Glomerular endothelial cell (primary cell): ENCODE results near the gene SORCS1. TPM values are rescaled to one million over a fixed set of nuclear protein-coding genes. Genes with fewer than 3 reads are reported as not detected.

Experiments
- DNase-seq: peaks from one replicate; pipeline ENCODE4 v3.0.0-alpha.2; 2011; ENCODE audit warnings: low read depth, low spot score; ENCODE audit errors: extremely low read depth
- total RNA-seq: library from RNA; depleted of rRNA; stranded (reverse); fragments of >200 nt; gene quantifications from 2 replicates; pipeline ENCODE4 v1.2.3, GENCODE V29; 2015

The SORCS1 gene
- total RNA-seq, 1 donor from 2014 or later = not detected

DNA sequence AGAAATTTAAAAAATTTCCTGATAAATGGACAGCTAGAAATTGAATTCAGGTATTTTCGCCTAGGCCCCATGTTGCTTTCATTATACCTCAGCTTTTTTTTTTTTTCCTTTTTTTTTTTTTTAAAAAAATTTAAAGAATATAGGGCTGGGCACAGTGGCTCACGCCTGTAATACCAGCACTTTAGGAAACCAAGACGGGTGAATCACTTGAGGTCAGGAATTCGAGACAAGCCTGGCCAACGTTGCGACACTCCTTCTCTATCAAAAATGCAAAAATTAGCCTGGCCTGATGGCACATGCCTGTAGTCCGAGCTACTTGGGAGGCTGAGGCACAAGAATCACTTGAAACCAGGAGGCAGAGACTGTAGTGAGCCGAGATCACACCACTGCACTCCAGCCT lies 334.0 kb downstream of the SORCS1 start:
- no peak for DNase-seq

GRCh38 chr10:106830006-106830405 lies 334.5 kb downstream of the SORCS1 start:
- DNase-seq = no peak

DNA sequence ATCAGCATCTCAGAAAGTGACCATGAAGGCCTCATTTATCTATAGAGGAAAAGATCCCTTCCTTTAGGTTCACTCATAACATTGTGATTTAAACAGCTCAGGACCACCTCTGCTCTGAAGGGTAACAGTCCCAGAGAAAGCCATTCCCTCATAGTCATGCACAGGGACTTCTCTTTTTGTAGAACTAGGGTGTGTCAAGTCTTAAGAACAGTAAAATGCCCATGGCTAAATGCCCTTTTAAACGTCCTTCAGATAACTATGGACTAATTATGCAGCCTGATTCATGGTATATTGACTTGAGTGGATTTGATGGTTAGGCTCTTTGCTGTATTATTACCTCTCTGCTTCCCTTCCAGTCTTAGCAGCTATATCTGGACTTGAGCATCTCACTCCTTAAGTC lies 337.8 kb downstream of the SORCS1 start:
- DNase-seq = no peak

DNA sequence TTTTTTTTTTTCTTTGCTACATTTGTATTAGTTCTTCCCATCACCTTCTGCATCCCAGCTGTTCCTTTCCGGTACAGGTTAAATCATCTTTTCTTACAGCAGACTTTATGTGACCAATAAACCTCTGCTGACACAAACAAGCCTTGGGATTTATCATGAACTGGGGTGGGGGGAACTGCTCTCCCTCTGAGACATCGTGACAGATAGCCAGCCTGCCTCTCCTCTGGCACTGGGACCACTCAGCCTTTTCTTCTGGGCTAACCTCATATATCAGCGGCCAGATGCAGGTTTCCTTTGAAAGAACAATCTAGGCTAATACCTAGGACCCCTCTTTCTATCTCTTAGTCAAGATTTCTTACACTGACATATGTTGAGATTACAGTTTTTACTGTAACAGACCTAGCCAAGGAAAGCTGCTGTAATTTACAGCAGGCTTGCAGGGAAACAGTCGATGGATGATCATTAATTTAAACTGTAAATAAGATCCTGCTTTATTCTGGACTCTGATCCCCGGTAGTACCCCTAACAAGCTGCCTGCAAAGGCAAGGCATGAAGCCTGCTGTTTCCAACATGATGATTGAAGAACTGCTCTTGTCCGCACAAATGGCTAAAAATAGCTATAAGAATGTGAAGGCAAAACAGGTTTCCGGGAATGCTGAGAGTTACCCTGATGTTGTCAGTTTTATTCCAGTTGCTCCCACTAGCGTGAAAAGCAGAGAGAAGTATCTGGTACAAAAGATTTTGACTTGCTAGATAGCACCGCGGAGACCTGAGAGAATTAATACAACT lies 338.7 kb downstream of the SORCS1 start:
- DNase-seq = no peak

DNA sequence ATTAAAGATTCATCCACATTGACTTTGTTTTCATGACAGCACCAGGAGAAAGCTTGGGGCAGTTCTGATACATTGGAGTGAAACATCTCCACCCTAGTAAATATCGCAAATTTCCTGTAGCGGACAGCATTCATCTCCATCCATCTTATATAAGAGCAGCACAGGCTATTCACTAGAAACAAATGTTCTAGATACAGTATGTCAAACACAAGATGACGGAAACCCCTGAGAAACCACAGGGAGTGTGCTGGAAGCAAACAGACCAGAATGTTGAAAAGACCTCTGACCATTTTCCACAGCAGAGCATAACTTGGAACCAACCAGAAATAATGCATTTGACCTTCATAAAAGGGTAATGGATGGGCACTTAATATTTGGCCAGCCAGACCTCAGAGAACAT lies 343.9 kb downstream of the SORCS1 start:
- DNase-seq = no peak

GRCh38 chr10:106819490-106819889 lies 345.0 kb downstream of the SORCS1 start:
- no peak for DNase-seq

- DNase-seq = no peak
Measured at GRCh38 chr10:106816318-106817085, 348.0 kb downstream of the SORCS1 start.

GRCh38 chr10:106815427-106816043 lies 349.0 kb downstream of the SORCS1 start:
- DNase-seq = no peak

- DNase-seq = no peak
Measured at GRCh38 chr10:106804992-106805582, 359.4 kb downstream of the SORCS1 start.

- no peak for DNase-seq
Measured at GRCh38 chr10:106802949-106803348, 361.6 kb downstream of the SORCS1 start.

- DNase-seq = no peak
Measured at GRCh38 chr10:106799776-106800175, 364.7 kb downstream of the SORCS1 start.

DNA sequence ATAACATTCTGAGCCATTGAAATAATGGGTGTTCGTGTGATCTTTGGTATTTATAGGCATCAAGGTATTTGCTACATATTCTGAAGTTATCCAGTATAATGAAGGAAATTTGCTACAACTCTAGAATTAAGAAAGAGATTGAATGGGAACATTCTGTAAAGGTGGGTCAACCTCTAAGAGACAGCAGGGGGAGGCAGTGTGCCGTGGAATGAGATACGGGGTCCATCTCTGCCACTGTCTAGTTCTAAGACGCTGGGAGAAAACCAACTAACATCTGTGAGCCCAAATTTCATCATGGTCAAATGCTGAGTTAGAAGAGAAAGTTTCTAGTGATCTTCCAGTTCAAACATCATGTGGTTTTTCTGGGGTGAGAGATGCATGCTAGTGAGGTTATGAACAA lies 368.9 kb downstream of the SORCS1 start:
- no peak for DNase-seq

GRCh38 chr10:106793617-106794016 lies 370.9 kb downstream of the SORCS1 start:
- DNase-seq = no peak

DNA sequence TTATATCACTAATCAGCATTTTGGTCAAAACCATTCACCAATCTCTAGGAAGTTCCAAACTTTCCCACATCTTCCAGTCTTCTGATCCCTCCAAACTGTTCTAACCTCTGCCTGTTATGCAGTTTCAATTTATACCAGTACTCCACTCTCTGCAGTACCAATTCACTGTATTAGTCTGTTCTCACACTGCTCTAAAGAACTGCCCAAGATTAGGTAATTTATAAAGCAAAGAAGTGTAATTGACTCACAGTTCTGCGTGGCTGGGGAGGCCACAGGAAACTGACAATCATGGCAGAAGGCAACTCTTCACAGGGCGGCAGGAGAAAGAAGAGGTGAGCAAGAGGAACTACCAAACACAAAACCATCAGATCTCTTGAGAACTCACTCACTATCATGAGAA lies 374.9 kb downstream of the SORCS1 start:
- DNase-seq = no peak

- no peak for DNase-seq
Measured at GRCh38 chr10:106788982-106789381, 375.5 kb downstream of the SORCS1 start.

GRCh38 chr10:106785528-106785927 lies 379.0 kb downstream of the SORCS1 start:
- no peak for DNase-seq

- DNase-seq = no peak
Measured at GRCh38 chr10:106780632-106781031, 383.9 kb downstream of the SORCS1 start.

GRCh38 chr10:106777841-106778240 lies 386.7 kb downstream of the SORCS1 start:
- no peak for DNase-seq

DNA sequence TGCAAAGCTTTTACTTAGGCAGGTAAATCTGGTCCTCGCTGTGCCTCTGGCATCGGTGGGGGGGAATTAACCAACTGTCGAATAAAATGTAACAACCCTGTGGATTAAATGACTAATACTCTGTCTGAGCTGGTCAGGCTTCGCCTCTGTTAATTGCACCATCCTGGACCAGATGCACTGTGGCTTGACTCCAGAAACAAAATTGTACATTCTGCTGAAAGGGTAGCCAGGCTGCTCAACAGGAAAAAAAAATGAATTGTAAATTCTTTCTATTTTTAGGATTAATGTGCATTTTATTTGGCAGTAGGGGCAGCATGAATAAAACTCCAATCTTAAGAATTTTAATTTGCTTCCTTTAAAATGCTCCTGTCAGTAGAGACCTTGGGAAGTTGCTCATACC lies 389.4 kb downstream of the SORCS1 start:
- DNase-seq = no peak

- DNase-seq = no peak
Measured at GRCh38 chr10:106772957-106773356, 391.5 kb downstream of the SORCS1 start.

DNA sequence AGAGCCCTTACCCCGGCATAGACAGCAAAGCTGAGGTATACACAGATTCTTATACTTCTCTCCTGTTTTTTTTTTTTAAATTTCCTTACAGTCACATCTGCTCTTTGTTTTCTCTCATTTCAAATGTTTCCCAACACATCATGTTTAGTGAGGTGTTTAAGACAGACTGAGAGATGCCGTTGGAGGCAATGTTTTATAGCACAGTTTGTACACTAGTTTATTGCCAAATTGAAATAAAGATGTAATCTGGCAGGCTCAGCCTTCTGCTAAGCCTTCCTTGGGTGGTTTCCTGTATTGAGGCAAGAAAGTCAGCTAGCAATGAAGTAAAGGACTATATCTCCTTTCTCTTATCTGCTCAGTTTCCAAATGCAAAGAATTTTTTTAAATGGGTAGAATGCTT lies 393.4 kb downstream of the SORCS1 start:
- no peak for DNase-seq
